K562 (cell line): ENCODE data around the gene ICE2. TPM values are rescaled to one million over a fixed set of nuclear protein-coding genes. Genes with fewer than 3 reads are reported as not detected.

ENCODE experiments used
- ATAC-seq: fragments of 200-7000 bp; cut with Tn5 transposase; 3 replicates; pipeline ENCODE4 v1.9.1; 2020; ENCODE audit warnings: moderate library complexity
- BruUV-seq: library from RNA; stranded (reverse); fragments of 400-500 nt; replicated peaks from 2 replicates; lab custom pipeline; 2021; lab: Mats Ljungman, UMichigan
- CTCF ChIA-PET: fragments of 300-600 bp; formaldehyde crosslinking; extraction: SDS; loops from one replicate; lab custom pipeline; 2021; ENCODE audit warnings: low intra/inter-chr PET ratio; lab: Yijun Ruan, JAX
- POLR2A ChIA-PET: fragments of 300-600, 350-650 bp; sonication (Branson Sonifier 250); formaldehyde crosslinking; extraction: SDS; loops from one replicate; lab custom pipeline; 2021; ENCODE audit warnings: antibody characterized with exemption, inconsistent platforms; lab: Yijun Ruan, JAX
- DNase-seq, 4 experiments: peaks; one replicate each; pipeline versions ENCODE4 v3.0.0 to v3.0.0-alpha.2; 2011 to 2018; ENCODE audit warnings: low spot score in 3 of 4, mixed read lengths in 3 of 4; ENCODE audit errors: extremely low read depth in 1 of 4
- FAIRE-seq: peaks from 2 replicates; lab custom pipeline; 2011; peaks lifted over from hg19 to GRCh38; lab: Jason Lieb, UNC
- H2AFZ ChIP-seq: 2 replicates; pipeline ENCODE4 v1.6.0; 2011; ENCODE audit warnings: low read depth, low read length, control low read depth, inconsistent platforms
- H3K27ac ChIP-seq: fragments of 200-600 bp; 3 replicates; pipeline ENCODE4 v1.8.0; 2011; ENCODE audit warnings: low read depth, mild to moderate bottlenecking, control low read depth, inconsistent platforms, low read length, moderate library complexity, mixed read lengths; ENCODE audit errors: extremely low read depth
- H3K27me3 ChIP-seq, 2 experiments: fragments of 300-600 bp in 1 of 2; 2 replicates in 1 of 2; 3 replicates in 1 of 2; pipeline versions ENCODE4 v1.6.0 to v1.8.0; 2011; ENCODE audit warnings: inconsistent platforms in 2 of 2, low read length in 2 of 2, mild to moderate bottlenecking in 1 of 2, mixed read lengths in 1 of 2, moderate library complexity in 1 of 2; ENCODE audit not compliant: control insufficient read depth in 2 of 2, insufficient read depth in 2 of 2
- H3K36me3 ChIP-seq: fragments of 300-600 bp; 3 replicates; pipeline ENCODE4 v1.8.0; 2011; ENCODE audit warnings: mild to moderate bottlenecking, low read length, inconsistent platforms; ENCODE audit not compliant: control insufficient read depth, insufficient read depth
- H3K4me1 ChIP-seq, 2 experiments: fragments of 200-600 bp in 1 of 2; replicated peaks in 1 of 2; 2 replicates in 1 of 2; 3 replicates in 1 of 2; pipeline versions ENCODE4 v1.5.1 to v1.8.0; 2011; ENCODE audit warnings: inconsistent platforms in 2 of 2, low read length in 2 of 2, mild to moderate bottlenecking in 1 of 2, mixed read lengths in 1 of 2, moderate library complexity in 1 of 2; ENCODE audit not compliant: control insufficient read depth in 2 of 2, insufficient read depth in 2 of 2
- H3K4me2 ChIP-seq: 2 replicates; pipeline ENCODE4 v1.6.1; 2011; ENCODE audit warnings: low read length, control low read depth, inconsistent platforms, mixed read lengths; ENCODE audit not compliant: insufficient read depth
- H3K4me3 ChIP-seq: fragments of 200-600 bp; sonication (generic), shearing (Covaris generic); 2 replicates; pipeline ENCODE4 v1.5.1; 2016; ENCODE audit warnings: control low read depth, inconsistent platforms
- H3K79me2 ChIP-seq: fragments of 200-600 bp; 3 replicates; pipeline ENCODE4 v1.8.0; 2011; ENCODE audit warnings: low read length, inconsistent platforms; ENCODE audit not compliant: control insufficient read depth, insufficient read depth
- H3K9ac ChIP-seq, 2 experiments: 2 replicates each; pipeline versions ENCODE4 v1.6.0 to v1.6.1; 2011; ENCODE audit warnings: low read depth in 2 of 2, low read length in 2 of 2, control low read depth in 1 of 2, inconsistent platforms in 1 of 2, mild to moderate bottlenecking in 1 of 2, mixed read lengths in 1 of 2; ENCODE audit not compliant: insufficient read depth in 1 of 2
- H3K9me1 ChIP-seq: one replicate; pipeline ENCODE4 v1.6.0; 2011; ENCODE audit warnings: inconsistent platforms, mild to moderate bottlenecking, low read length, moderate library complexity; ENCODE audit not compliant: control insufficient read depth, insufficient read depth
- H3K9me3 ChIP-seq: replicated peaks from 2 replicates; pipeline ENCODE4 v1.5.1; 2011; ENCODE audit warnings: low read depth, low read length, inconsistent platforms; ENCODE audit not compliant: control insufficient read depth, insufficient read depth
- H4K20me1 ChIP-seq: replicated peaks from 2 replicates; pipeline ENCODE4 v1.6.1; 2011; ENCODE audit warnings: low read length, inconsistent platforms, mixed read lengths; ENCODE audit not compliant: control insufficient read depth, insufficient read depth
- FOXP4 ChIP-seq: sonication (generic); formaldehyde crosslinking; IDR thresholded peaks from 2 replicates; pipeline ENCODE4 v1.8.0; 2022; ENCODE audit warnings: mild to moderate bottlenecking, missing genetic modification reagents, borderline replicate concordance
- SNIP1 ChIP-seq: fragments of 450-650 bp; IDR thresholded peaks from 2 replicates; pipeline ENCODE4 v1.7.1; 2017; ENCODE audit warnings: low read depth, mild to moderate bottlenecking
- TAF7 ChIP-seq: fragments of 450-650 bp; IDR thresholded peaks from 2 replicates; pipeline ENCODE4 v1.6.1; 2016; ENCODE audit warnings: missing genetic modification characterization, missing compliant biosample characterization
- WGBS: fragments of 100-300 bp; shearing (Covaris generic); methylation state at CpG from one replicate; pipeline ENCODE4 v1.1.6; 2016; ENCODE audit warnings: low coverage, mixed read lengths; ENCODE audit not compliant: insufficient coverage; ENCODE audit errors: missing lambda C conversion rate; 5-methylcytosine and 5-hydroxymethylcytosine counted together
- in situ Hi-C: fragments of 300-500 bp; cut with MboI; formaldehyde crosslinking; loops from 4 replicates; pipeline ENCODE4 v1.15.0; 2018; ENCODE audit warnings: inconsistent platforms, mixed read lengths
- intact Hi-C: fragments of 100-400 bp; cut with micrococcal nuclease; formaldehyde crosslinking; loops from 2 replicates; pipeline ENCODE4 v1.14.2; 2022
- polyA plus RNA-seq, 8 experiments: library from polyadenylated mRNA; depleted of rRNA in 4 of 8; stranded (reverse) in 5 of 8; unstranded in 3 of 8; fragments of >200 nt; fragmentation: Nextera tagmentation in 2 of 8; fragmentation: Illumina TruSeq in 1 of 8; extraction: Ambion mirVana in 2 of 8; extraction: Trizol in 1 of 8; gene quantifications; 2 replicates each; pipeline versions ENCODE4 v1.2.1 to v1.2.3, GENCODE V29; 2011 to 2014; ENCODE audit warnings: inconsistent platforms in 1 of 8, missing spikeins in 1 of 8
- total RNA-seq, 7 experiments: library from RNA; depleted of rRNA in 6 of 7; stranded (reverse); fragments of >200 nt in 6 of 7; fragmentation: Illumina TruSeq in 2 of 7; extraction: Trizol in 2 of 7; gene quantifications; 2 replicates each; pipeline versions ENCODE4 v1.2.1 to v1.2.3, GENCODE V29; 2011 to 2021; ENCODE audit warnings: low replicate concordance in 1 of 7

The ICE2 gene
- total and polyA plus RNA-seq, 9 of the 15 experiments (the other 6 are each of a cell fraction or from before 2014, with no cell fraction given): 21.8 to 87.9 (median 58.1) TPM

GRCh38 chr15:60372227-60372626 is 106.7 kb downstream of the ICE2 start:
- H3K9me1 ChIP-seq: no peaks in the 10 kb centered on the region
- no peak overlapping the region for H3K4me2 ChIP-seq
- 0 out of 2 replicates have a peak, but pooled peaks cover 9% of the 10 kb centered on the region for H4K20me1 ChIP-seq
- DNase-seq: no peak
- TF ChIP-seq FOXP4 (CRISPR knock-in tag) (no peak), SNIP1 (no peak), TAF7 (tag) (no peak)
- no peak for FAIRE-seq
- intact Hi-C loops (no loop called here), in situ Hi-C loops (no loop called here)
- H3K27ac ChIP-seq: no peak overlapping the region
- H3K9ac ChIP-seq: no peak overlapping the region
- H3K36me3 ChIP-seq: peaks cover 81% of the 10 kb centered on the region
- H2AFZ ChIP-seq: no peak overlapping the region
- no peaks in the 10 kb centered on the region; a peak in 1 of 5 replicates for H3K4me1 ChIP-seq
- H3K9me3 ChIP-seq: no peaks in the 10 kb centered on the region
- ATAC-seq: no peak
- peaks cover 3% of the 10 kb centered on the region for H3K79me2 ChIP-seq
- H3K27me3 ChIP-seq: no peaks in the 10 kb centered on the region
- CTCF ChIA-PET: no interaction called here
- H3K4me3 ChIP-seq: no peak overlapping the region
- 86% methylated on average over 4 of the region's 4 CpGs for WGBS
- POLR2A ChIA-PET: no interaction called here
- no TSS peak for BruUV-seq
